Glomerular visceral epithelial cell (primary cell): ENCODE data around the gene RAET1L.
"Not testable (repeated sequence)": the region's sequence is repeated elsewhere in the genome, so short reads cannot be mapped to it uniquely, and the experiment has no call there.

Experiments used
- DNase-seq: peaks from one replicate; pipeline ENCODE4 v3.0.0-alpha.2; 2016; ENCODE audit errors: extremely low spot score

RAET1L gene

GRCh38 chr6:150044621-150045145 is 19.4 kb upstream of the RAET1L start:
- DNase-seq, result no peak

- DNase-seq, result no peak
Observed at GRCh38 chr6:150043501-150044412, 18.4 kb upstream of the RAET1L start.

- DNase-seq, result no peak
Observed at GRCh38 chr6:150043096-150043495, 17.8 kb upstream of the RAET1L start.

GRCh38 chr6:150038202-150039062 is 13.1 kb upstream of the RAET1L start:
- DNase-seq, result no peak

GRCh38 chr6:150037526-150038201 is 12.3 kb upstream of the RAET1L start:
- no peak for DNase-seq

- DNase-seq, result no peak
Observed at GRCh38 chr6:150036081-150036480, 10.7 kb upstream of the RAET1L start.

- no peak for DNase-seq
Observed at GRCh38 chr6:150033207-150033771, 8.0 kb upstream of the RAET1L start.

- no peak for DNase-seq
Observed at GRCh38 chr6:150032598-150032997, 7.3 kb upstream of the RAET1L start.

GRCh38 chr6:150030611-150031010 is 5.3 kb upstream of the RAET1L start:
- DNase-seq, result no peak

- no peak for DNase-seq
Observed at GRCh38 chr6:150029749-150030148, 4.4 kb upstream of the RAET1L start.

- no peak for DNase-seq
Observed at GRCh38 chr6:150029276-150029675, 3.9 kb upstream of the RAET1L start.

GRCh38 chr6:150028799-150029198 is 3.5 kb upstream of the RAET1L start:
- no peak for DNase-seq

- no peak for DNase-seq
Observed at GRCh38 chr6:150027806-150028565, 2.7 kb upstream of the RAET1L start.

- no peak for DNase-seq
Observed at GRCh38 chr6:150026976-150027805, 1.9 kb upstream of the RAET1L start.

GRCh38 chr6:150024646-150025155 is 631 bp downstream of the RAET1L start:
- DNase-seq, result no peak

GRCh38 chr6:150024021-150024420 is 1.3 kb downstream of the RAET1L start:
- DNase-seq, result not testable (repeated sequence)

- DNase-seq, result not testable (repeated sequence)
Observed at GRCh38 chr6:150021870-150022269, 3.5 kb downstream of the RAET1L start.

- no peak for DNase-seq
Observed at GRCh38 chr6:150018846-150019580, 6.3 kb downstream of the RAET1L start.

- DNase-seq, result not testable (repeated sequence)
Observed at GRCh38 chr6:150017186-150017521, 8.2 kb downstream of the RAET1L start.
